Motor neuron (in vitro differentiated cells): Measurements from ENCODE around the gene SPPL2B. TPM values are rescaled to one million over a fixed set of nuclear protein-coding genes. Genes with fewer than 3 reads are reported as not detected.

ENCODE experiments used
- ATAC-seq, 8 experiments: fragments of 200-7000 bp; cut with Tn5 transposase; replicated peaks in 6 of 8; 2 replicates each; pipeline ENCODE4 v1.8.0; 2021; ENCODE audit warnings: mild to moderate bottlenecking in 8 of 8, moderate library complexity in 8 of 8
- H3K27ac ChIP-seq, 2 donors: fragments of 250-450 bp; sonication (Bioruptor Pico); 2 replicates each; pipeline ENCODE4 v1.9.0; 2021; ENCODE audit warnings: antibody characterized with exemption in 2 of 2, mild to moderate bottlenecking in 2 of 2, moderate library complexity in 1 of 2
- H3K4me1 ChIP-seq, 2 donors: fragments of 250-450 bp; sonication (Bioruptor Pico); replicated peaks in 1 of 2; 2 replicates each; pipeline ENCODE4 v1.6.1; 2021; ENCODE audit warnings: antibody characterized with exemption in 2 of 2, mild to moderate bottlenecking in 2 of 2, moderate library complexity in 1 of 2
- H3K4me3 ChIP-seq, 5 donors: fragments of 250-450 bp; sonication (Bioruptor Pico); 2 replicates each; pipeline ENCODE4 v1.9.0; 2021; ENCODE audit warnings: antibody characterized with exemption in 5 of 5, mild to moderate bottlenecking in 5 of 5, moderate library complexity in 4 of 5
- WGBS, 10 experiments: fragments of 450-650 bp; shearing (Covaris generic); methylation state at CpG; one replicate each; pipeline ENCODE4 v1.0.0; 2022; 5-methylcytosine and 5-hydroxymethylcytosine counted together
- in situ Hi-C, 9 experiments: fragments of 400-800 bp; cut with MboI; loops; one replicate each; pipeline ENCODE4 v1.15.0; 2021; ENCODE audit warnings: low sequenced_read_pairs in 9 of 9, low pct_unique_long_range_greater_than_20kb in 2 of 9; ENCODE audit not compliant: unreplicated experiment in 9 of 9
- total RNA-seq, 8 experiments: library from RNA; unstranded; fragments of 300-600 nt; gene quantifications; 2 replicates each; pipeline versions ENCODE4 v1.2.3 to v1.2.4, GENCODE V29; 2022

Gene SPPL2B
- total RNA-seq, 8 experiments from 2014 or later: 22.2 to 77.9 (median 36.5) TPM

GRCh38 chr19:2319551-2319950 lies 8.9 kb upstream of the SPPL2B start:
- no peak for ATAC-seq
- WGBS, 10 experiments: no CpG with 5 or more reads among the region's 20 CpGs
- no peak overlapping the region for H3K4me3 ChIP-seq
- H3K27ac ChIP-seq: no peak overlapping the region
- H3K4me1 ChIP-seq: peaks cover 6% of the 10 kb centered on the region in 2 donors
- in situ Hi-C loops: no loop called here

DNA sequence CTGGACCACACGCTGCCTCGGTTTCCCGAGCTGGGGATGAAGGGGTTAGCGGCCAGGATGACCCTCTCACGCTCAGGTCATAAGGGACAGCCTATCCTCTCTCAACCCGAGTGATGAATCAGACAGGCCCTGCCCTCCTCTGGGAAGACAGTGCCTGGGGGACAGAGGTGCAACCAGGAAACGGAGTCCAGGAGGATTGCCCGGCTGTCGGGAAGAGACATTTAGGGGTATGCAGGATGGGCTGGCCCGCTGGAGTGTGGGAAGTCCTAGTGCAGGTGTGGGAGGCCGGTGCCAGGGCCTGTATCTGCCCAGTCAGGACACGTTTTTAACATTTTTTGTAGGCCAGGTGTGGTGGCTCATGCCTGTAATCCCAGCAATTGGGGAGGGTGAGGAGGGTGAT lies 8.4 kb upstream of the SPPL2B start:
- H3K4me1 ChIP-seq: peaks cover 6% of the 10 kb centered on the region in 2 donors
- H3K4me3 ChIP-seq: no peak overlapping the region
- H3K27ac ChIP-seq: no peak overlapping the region
- ATAC-seq: peak in 3 of 8 experiments; percentile 21 to 55 (median 25)
- in situ Hi-C loops: no loop called here
- 40 to 90% (median 70%) methylated on average over 1 to 8 of the region's 12 CpGs; no CpG with 5 or more reads in 6 of the 10 experiments for WGBS, 10 experiments

DNA sequence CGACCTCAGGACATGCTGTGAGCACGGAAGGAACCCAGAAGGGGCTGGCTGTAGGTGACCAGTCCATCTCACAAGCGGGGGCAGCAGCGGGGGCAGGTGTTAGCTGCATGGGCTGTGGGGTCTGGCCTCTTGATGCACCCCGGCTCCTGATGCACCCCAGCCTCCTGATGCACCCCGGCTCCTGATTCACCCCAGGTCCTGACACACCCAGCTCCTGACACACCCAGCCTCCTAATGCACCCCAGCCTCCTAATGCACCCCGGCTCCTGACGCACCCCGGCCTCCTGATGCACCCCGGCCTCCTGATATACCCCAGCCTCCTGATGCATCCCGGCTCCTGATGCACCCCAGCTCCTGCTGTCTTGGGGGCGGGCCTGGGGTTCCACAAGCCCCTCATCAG lies 7.5 kb upstream of the SPPL2B start:
- ATAC-seq: no peak
- in situ Hi-C loops: no loop called here
- WGBS, 10 experiments: 100% methylated on average over 1 of the region's 12 CpGs; no CpG with 5 or more reads in 9 of the 10 experiments
- no peak overlapping the region for H3K27ac ChIP-seq
- peaks cover 6% of the 10 kb centered on the region in 2 donors for H3K4me1 ChIP-seq
- H3K4me3 ChIP-seq: no peak overlapping the region

DNA sequence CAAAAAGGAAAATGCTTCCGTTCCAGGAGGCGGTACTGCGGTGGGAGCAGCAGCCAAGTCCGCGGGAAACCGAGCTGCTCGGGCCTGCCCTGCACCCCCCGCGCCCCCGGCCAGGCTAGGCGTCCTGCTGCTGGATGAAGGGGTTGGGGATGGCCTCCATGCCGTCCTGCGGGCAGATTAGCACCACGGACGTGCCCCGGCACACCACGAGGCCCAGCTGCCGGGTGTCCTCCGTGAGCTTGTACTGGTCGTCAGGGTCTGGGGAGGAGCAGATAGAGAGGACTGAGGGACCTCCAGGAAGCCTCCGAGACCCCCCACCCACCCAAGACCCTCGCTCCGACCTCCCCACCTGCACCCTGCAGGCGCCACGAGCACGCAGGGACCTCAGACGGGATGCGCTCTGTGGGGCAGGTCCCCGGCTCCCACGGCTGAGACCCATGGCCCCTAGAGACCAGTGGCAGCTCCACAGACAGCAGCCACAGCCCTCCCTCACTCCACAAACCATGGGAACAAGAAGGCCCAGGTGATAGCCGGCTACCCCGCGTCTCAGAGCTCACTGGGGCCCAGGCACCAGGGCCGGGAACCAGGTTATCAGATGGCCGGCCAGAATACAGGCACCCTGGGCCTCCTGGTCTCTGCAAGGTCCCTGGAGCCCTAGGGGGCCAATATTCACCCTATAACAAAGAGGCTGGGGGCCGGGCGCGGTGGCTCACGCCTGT lies 6.8 kb upstream of the SPPL2B start:
- no peak for ATAC-seq
- Histone ChIP-seq H3K4me3 (no peak overlapping the region), H3K4me1 (peaks cover 0 to 6% of the 10 kb centered on the region in 2 donors), H3K27ac (no peak overlapping the region)
- in situ Hi-C loops: no loop called here
- WGBS, 10 experiments: 90 to 100% (median 92%) methylated on average over 1 to 7 of the region's 39 CpGs; no CpG with 5 or more reads in 6 of the 10 experiments

DNA sequence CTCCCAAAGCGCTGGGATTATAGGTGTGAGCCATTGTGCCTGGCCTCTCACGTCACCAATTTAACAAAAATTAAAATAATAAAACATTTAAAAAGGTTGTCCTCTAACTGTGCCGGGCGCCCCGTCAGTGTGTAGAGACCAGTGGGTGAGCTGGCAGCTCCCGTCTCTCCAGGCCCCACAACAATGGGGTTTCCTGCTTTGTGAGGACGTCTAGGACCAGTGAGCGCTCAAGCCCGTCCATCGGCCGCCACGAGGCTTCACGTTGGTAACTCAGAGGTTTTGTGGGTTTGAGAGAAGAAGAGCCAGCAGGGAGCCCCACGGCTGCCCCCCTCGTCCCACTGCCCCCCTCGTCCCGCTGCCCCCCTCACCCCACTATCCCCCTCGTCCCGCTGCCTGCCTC lies 4.8 kb upstream of the SPPL2B start:
- WGBS, 10 experiments: 93 to 100% (median 100%) methylated on average over 2 to 6 of the region's 19 CpGs; no CpG with 5 or more reads in 5 of the 10 experiments
- Histone ChIP-seq H3K4me1 (peaks cover 7 to 9% of the 10 kb centered on the region in 2 donors), H3K4me3 (no peak overlapping the region), H3K27ac (no peak overlapping the region)
- ATAC-seq: no peak
- in situ Hi-C loops: no loop called here

DNA sequence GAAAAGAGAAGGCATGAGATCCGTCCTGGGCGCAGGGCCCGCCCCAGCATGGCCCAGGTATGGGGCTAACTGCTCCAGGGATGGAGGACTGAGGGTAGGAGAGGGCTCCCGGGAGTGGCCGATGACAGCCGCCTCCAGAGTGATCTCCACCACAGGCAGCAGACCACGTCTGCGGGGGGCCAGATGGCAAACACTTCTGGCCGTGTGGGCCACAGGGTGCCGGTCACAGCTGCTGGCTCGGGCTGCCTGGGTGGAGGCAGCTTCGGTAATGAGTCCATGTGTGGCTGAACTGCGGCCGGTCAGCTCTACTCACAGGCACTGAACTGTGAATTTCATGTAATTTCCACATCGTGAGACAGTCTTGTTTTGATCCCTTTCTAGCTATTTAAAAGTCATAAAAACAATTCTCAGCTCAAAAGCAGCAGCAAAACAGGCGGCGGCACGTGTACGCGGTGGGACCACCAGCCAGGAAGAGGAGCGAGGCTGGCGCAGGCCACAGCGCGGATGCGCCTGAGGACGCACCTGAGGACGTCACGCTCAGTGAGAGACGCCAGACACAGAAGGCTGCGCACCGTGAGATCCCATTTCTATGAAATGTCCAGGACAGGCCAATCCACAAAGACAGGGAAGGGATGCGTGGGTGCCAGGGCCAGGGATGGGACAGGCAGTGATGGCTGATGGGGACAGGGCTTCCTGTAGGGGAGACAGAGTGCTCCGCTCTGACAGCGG lies 4.1 kb upstream of the SPPL2B start:
- H3K27ac ChIP-seq: no peak overlapping the region
- 80 to 100% (median 85%) methylated on average over 1 to 15 of the region's 34 CpGs; no CpG with 5 or more reads in 2 of the 10 experiments for WGBS, 10 experiments
- H3K4me1 ChIP-seq: peaks cover 9% of the 10 kb centered on the region in 2 donors
- no peak overlapping the region for H3K4me3 ChIP-seq
- ATAC-seq: no peak
- in situ Hi-C loops: no loop called here

DNA sequence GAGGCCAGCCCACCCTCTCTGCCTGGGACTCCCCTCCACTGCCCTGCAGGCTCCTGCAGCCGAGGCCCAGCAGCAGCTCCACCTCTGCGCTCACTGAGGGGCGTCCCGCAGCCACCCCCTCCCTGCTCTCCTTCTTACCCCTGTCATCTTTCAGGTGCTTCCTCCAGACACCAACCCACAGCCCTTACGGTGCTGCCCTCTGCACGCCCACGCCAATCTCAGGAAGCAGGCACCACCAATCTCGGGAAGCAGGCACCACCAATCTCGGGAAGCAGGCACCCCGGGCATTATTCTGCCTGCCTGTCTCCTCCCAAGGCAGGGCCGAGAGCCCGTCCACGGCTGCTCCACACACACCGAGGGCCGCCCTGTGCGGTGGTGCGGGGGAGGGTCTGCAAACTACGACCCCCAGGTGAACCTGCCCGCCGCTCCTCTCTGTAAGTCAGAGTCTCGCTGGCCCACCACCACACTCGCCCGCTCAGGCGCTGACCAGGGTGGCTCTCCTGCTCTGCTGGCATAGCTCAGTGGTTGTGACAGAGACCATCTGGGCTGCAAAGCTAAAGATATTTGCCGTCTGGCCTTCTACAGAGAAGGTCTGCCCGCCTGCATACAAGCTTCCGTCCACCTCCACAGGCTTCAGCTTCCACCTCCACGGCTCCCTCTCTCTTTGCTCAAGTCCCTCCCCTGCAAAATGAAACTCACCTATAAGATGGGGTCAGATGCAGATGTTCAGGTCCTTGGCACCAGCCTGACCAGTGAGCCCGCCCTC lies 3.0 kb upstream of the SPPL2B start:
- peaks cover 17 to 19% of the 10 kb centered on the region in 2 donors for H3K4me1 ChIP-seq
- H3K4me3 ChIP-seq: no peak overlapping the region
- in situ Hi-C loops: no loop called here
- 50 to 100% (median 80%) methylated on average over 1 to 7 of the region's 29 CpGs; no CpG with 5 or more reads in 5 of the 10 experiments for WGBS, 10 experiments
- ATAC-seq: no peak
- no peak overlapping the region for H3K27ac ChIP-seq

DNA sequence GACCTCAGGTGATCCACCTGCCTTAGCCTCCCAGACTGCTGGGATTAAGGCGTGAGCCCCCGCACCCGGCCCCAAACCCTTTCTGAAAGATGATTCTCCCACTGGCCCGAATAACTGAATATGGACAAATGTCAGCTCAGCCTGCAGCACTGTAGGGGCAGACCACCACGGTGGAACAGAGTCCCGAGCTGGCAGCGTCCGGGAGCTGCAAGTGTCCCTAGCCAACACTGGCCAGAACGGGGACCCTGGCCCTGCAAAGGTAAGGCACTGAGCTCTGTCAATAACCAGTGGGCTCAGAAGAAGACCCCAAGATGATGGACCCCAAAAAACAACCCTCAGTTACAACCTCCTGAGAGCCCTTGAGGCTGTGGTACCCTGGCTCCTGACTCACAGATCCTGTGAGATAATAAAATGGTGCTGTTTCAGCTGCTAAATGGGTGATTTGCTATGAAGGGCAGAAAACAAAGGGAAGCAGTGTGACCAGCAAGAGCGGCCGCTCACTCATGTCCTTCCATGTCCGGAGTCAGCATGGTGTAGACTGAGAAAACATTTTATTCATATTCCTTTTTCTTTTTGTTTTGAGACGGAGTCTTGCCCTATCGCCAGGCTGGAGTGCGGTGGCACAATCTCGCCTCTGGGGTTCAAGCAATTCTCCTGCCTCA lies 1.7 kb upstream of the SPPL2B start:
- WGBS, 10 experiments: 81 to 100% (median 93%) methylated on average over 1 to 7 of the region's 16 CpGs; no CpG with 5 or more reads in 3 of the 10 experiments
- peak overlapping the region in 1 of 2 donors; percentile 85 for H3K27ac ChIP-seq
- H3K4me1 ChIP-seq: peaks cover 28 to 30% of the 10 kb centered on the region in 2 donors
- H3K4me3 ChIP-seq: peak overlapping the region; percentile 74 to 98 (median 82)
- ATAC-seq: no peak
- in situ Hi-C loops: no loop called here

DNA sequence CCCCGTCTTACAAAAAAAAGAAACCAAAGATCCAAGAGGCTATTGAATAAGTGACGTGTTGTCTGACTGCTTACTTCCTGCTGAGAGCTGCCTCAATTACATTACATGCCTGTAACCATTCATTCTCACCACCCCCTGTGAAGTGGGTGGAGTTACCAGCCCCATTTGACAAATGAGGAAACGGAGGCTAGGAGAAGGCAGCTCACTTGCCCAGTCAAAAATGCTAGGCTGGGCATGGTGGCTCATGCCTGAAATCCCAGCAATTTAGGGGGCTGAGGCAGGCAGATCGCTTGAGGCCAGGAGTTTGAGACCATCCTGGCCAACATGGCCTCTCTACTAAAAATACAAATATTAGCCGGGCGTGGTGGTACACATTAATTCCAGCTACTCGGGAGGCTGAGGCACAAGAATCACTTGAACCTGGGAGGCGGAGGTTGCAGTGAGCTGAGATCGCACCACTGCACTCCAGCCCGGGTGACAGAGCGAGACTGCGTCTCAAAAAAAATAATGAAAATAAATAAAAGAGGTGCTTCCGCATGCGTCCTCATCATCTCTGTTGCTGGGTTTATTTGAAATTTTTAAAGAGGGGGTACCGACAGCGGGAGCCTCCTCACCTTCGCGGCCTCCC lies 597 bp upstream of the SPPL2B start:
- peaks cover 34 to 39% of the 10 kb centered on the region in 2 donors for H3K4me1 ChIP-seq
- 0 to 15% (median 0%) methylated on average over 1 to 9 of the region's 18 CpGs; no CpG with 5 or more reads in 1 of the 10 experiments for WGBS, 10 experiments
- peak overlapping the region; percentile 74 to 98 (median 82) for H3K4me3 ChIP-seq
- H3K27ac ChIP-seq: peak overlapping the region; percentile 85 to 96
- in situ Hi-C loops: no loop called here
- peak; percentile 40 to 76 (median 54) for ATAC-seq

DNA sequence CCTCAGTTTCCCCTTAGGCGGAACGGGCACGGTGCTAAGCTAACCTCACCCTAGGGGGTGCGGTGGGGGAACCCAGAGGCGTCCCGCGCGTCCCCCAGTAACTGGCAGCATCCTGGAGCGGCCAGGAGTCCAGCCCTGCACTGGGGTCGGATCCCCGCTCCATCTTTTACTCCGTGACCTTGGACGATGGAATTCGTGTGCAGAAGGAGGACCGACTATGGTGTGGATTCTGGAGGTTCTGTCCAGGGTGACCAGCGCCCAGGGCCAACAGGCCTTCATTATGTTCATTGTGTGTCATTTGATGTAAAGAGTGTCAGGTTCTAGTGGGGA lies 630 bp downstream of the SPPL2B start:
- Histone ChIP-seq H3K27ac (peak overlapping the region; percentile 85 to 96), H3K4me1 (peaks cover 34 to 43% of the 10 kb centered on the region in 2 donors), H3K4me3 (peak overlapping the region; percentile 74 to 98 (median 82))
- peak in 6 of 8 experiments; percentile 1 to 10 (median 4) for ATAC-seq
- 0 to 2% methylated on average over 4 to 9 of the region's 16 CpGs; no CpG with 5 or more reads in 8 of the 10 experiments for WGBS, 10 experiments
- in situ Hi-C loops: no loop called here

- Histone ChIP-seq H3K27ac (peak overlapping the region; percentile 85 to 96), H3K4me1 (peaks cover 34 to 43% of the 10 kb centered on the region in 2 donors), H3K4me3 (peak overlapping the region; percentile 74 to 98 (median 82))
- in situ Hi-C loops: no loop called here
- WGBS, 10 experiments: 0 to 80% (median 27%) methylated on average over 1 to 5 of the region's 13 CpGs; no CpG with 5 or more reads in 3 of the 10 experiments
- peak in 5 of 8 experiments; percentile 4 to 28 (median 23) for ATAC-seq
Measured at GRCh38 chr19:2329501-2329916, 1.0 kb downstream of the SPPL2B start.

DNA sequence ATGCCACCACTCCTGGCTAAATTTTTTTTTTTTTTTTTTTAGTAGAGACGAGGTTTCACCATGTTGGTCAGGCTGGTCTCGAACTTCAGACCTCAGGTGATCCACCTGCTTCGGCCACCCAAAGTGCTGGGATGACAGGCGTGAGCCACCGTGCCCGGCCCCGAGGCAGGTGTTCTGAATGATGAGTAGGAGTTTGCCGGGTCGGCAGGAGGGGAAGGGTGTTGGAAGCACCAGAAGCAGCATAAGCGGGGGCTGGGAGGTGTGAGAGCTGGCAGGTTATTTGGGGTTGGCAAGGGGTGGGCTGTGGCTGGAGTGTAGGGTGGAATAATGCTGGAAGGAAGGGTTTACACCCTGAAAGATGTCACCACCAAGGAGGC lies 1.8 kb downstream of the SPPL2B start:
- no peak overlapping the region for H3K27ac ChIP-seq
- WGBS, 10 experiments: 84% methylated on average over 4 of the region's 10 CpGs; no CpG with 5 or more reads in 9 of the 10 experiments
- in situ Hi-C loops: no loop called here
- no peak for ATAC-seq
- H3K4me3 ChIP-seq: peak overlapping the region in 1 of 5 donors; percentile 98
- H3K4me1 ChIP-seq: peaks cover 34 to 43% of the 10 kb centered on the region in 2 donors
